H1 (cell line): ENCODE measurements around the gene PPP4R4. TPM values are rescaled to one million over a fixed set of nuclear protein-coding genes. Genes with fewer than 3 reads are reported as not detected.
A peak's percentile ranks its signal among the peaks of the same experiment; 100 is the strongest.

Source experiments
- CTCF ChIA-PET: fragments of 300-600 bp; sonication (Branson Sonifier 250); formaldehyde crosslinking; loops from one replicate; lab custom pipeline; 2021; ENCODE audit not compliant: partially characterized antibody; lab: Charles Lee
- POLR2A ChIA-PET: fragments of 300-600 bp; sonication (Branson Sonifier 250); formaldehyde crosslinking; loops from one replicate; lab custom pipeline; 2021; ENCODE audit warnings: inconsistent platforms; ENCODE audit not compliant: partially characterized antibody; lab: Charles Lee
- DNase-seq, 2 experiments: peaks; one replicate each; pipeline versions ENCODE4 v3.0.0 to v3.0.0-alpha.2; 2010 to 2022; ENCODE audit warnings: low spot score in 2 of 2, low read depth in 1 of 2, mixed read lengths in 1 of 2
- FAIRE-seq: peaks from 2 replicates; lab custom pipeline; 2011; peaks lifted over from hg19 to GRCh38; lab: Jason Lieb, UNC
- H2AFZ ChIP-seq: 2 replicates; pipeline ENCODE4 v1.8.1; 2012; ENCODE audit warnings: low read length, inconsistent platforms
- H2AK5ac ChIP-seq: 2 replicates; pipeline ENCODE4 v1.6.1; 2013; ENCODE audit warnings: low read depth, low read length
- H2BK120ac ChIP-seq: replicated peaks from 2 replicates; pipeline ENCODE3; 2013; ENCODE audit warnings: low read depth, low read length, inconsistent platforms
- H2BK12ac ChIP-seq: 2 replicates; pipeline ENCODE4 v1.6.1; 2013; ENCODE audit warnings: low read depth, low read length
- H2BK15ac ChIP-seq: 2 replicates; pipeline ENCODE4 v1.6.1; 2013; ENCODE audit warnings: low read length
- H2BK20ac ChIP-seq: 2 replicates; pipeline ENCODE4 v1.6.1; 2013; ENCODE audit warnings: low read length
- H2BK5ac ChIP-seq: 2 replicates; pipeline ENCODE4 v1.6.1; 2013; ENCODE audit warnings: low read depth, low read length
- H3K14ac ChIP-seq: 2 replicates; pipeline ENCODE4 v1.6.1; 2013; ENCODE audit warnings: inconsistent platforms; ENCODE audit not compliant: insufficient read length
- H3K18ac ChIP-seq: 2 replicates; pipeline ENCODE4 v1.6.1; 2013; ENCODE audit warnings: low read length; ENCODE audit errors: extremely low read depth
- H3K23ac ChIP-seq: 2 replicates; pipeline ENCODE4 v1.6.1; 2013; ENCODE audit warnings: inconsistent platforms; ENCODE audit not compliant: insufficient read length
- H3K23me2 ChIP-seq: 2 replicates; pipeline ENCODE4 v1.6.1; 2013; ENCODE audit warnings: low read depth, low read length
- H3K27ac ChIP-seq: 2 replicates; pipeline ENCODE4 v1.6.1; 2011; ENCODE audit warnings: low read depth, low read length, inconsistent platforms
- H3K27me3 ChIP-seq, 4 experiments: replicated peaks in 1 of 4; 1 replicate in 1 of 4; 2 replicates in 3 of 4; pipeline versions ENCODE4 v1.6.1 to v1.8.1; 2011 to 2013; ENCODE audit warnings: low read length in 3 of 4, mild to moderate bottlenecking in 3 of 4, inconsistent platforms in 2 of 4, mixed read lengths in 2 of 4, moderate library complexity in 1 of 4; ENCODE audit not compliant: control insufficient read depth in 3 of 4, insufficient read depth in 3 of 4; ENCODE audit errors: extremely low read depth in 1 of 4
- H3K36me3 ChIP-seq, 4 experiments: 2 replicates each; pipeline versions ENCODE4 v1.6.1 to v1.8.1; 2011 to 2013; ENCODE audit warnings: mild to moderate bottlenecking in 4 of 4, low read length in 3 of 4, moderate library complexity in 2 of 4, control low read depth in 1 of 4, inconsistent platforms in 1 of 4; ENCODE audit not compliant: insufficient read depth in 4 of 4, control insufficient read depth in 2 of 4
- H3K4ac ChIP-seq: replicated peaks from 2 replicates; pipeline ENCODE3; 2013; ENCODE audit warnings: low read length, low read depth, mixed read lengths, inconsistent platforms; ENCODE audit not compliant: insufficient read length
- H3K4me1 ChIP-seq, 4 experiments: replicated peaks in 1 of 4; 1 replicate in 1 of 4; 2 replicates in 3 of 4; pipeline versions ENCODE4 v1.6.1 to v1.8.1; 2011 to 2013; ENCODE audit warnings: low read length in 3 of 4, inconsistent platforms in 2 of 4, mixed read lengths in 1 of 4; ENCODE audit not compliant: insufficient read depth in 4 of 4, control insufficient read depth in 3 of 4
- H3K4me2 ChIP-seq, 2 experiments: 2 replicates each; pipeline versions ENCODE4 v1.6.1 to v1.8.1; 2011 to 2013; ENCODE audit warnings: low read depth in 2 of 2, low read length in 2 of 2, control low read depth in 1 of 2, inconsistent platforms in 1 of 2, mild to moderate bottlenecking in 1 of 2; ENCODE audit not compliant: insufficient read depth in 1 of 2
- H3K4me3 ChIP-seq, 4 experiments: fragments of 200-600, 300-600 bp in 1 of 4; sonication (generic), shearing (Covaris generic), sonication (Bioruptor Twin) in 1 of 4; 2 replicates each; pipeline versions ENCODE4 v1.5.1 to v1.8.1; 2011 to 2016; ENCODE audit warnings: low read length in 4 of 4, low read depth in 3 of 4, control low read depth in 2 of 4, inconsistent platforms in 2 of 4, mild to moderate bottlenecking in 2 of 4, mixed read lengths in 1 of 4, moderate library complexity in 1 of 4; ENCODE audit not compliant: insufficient read depth in 2 of 4; ENCODE audit errors: extremely low read depth in 1 of 4
- H3K56ac ChIP-seq: replicated peaks from 2 replicates; pipeline ENCODE3; 2013; ENCODE audit warnings: low read depth, mild to moderate bottlenecking, mixed read lengths, low read length, inconsistent platforms; ENCODE audit not compliant: insufficient read length
- H3K79me1 ChIP-seq: 2 replicates; pipeline ENCODE4 v1.6.1; 2013; ENCODE audit warnings: low read depth, low read length, control low read depth
- H3K79me2 ChIP-seq, 2 experiments: 2 replicates each; pipeline versions ENCODE4 v1.6.1 to v1.8.1; 2012 to 2013; ENCODE audit warnings: low read length in 2 of 2, mild to moderate bottlenecking in 2 of 2, inconsistent platforms in 1 of 2; ENCODE audit not compliant: insufficient read depth in 2 of 2, control insufficient read depth in 1 of 2
- H3K9ac ChIP-seq, 4 experiments: replicated peaks in 1 of 4; 1 replicate in 1 of 4; 2 replicates in 3 of 4; pipeline versions ENCODE4 v1.6.1 to v1.8.1; 2011 to 2013; ENCODE audit warnings: low read depth in 3 of 4, low read length in 3 of 4, control low read depth in 2 of 4, mild to moderate bottlenecking in 2 of 4, moderate library complexity in 2 of 4, inconsistent platforms in 1 of 4; ENCODE audit errors: extremely low read depth in 1 of 4
- H3K9me3 ChIP-seq, 2 experiments: 2 replicates each; pipeline versions ENCODE4 v1.6.1 to v1.8.1; 2012 to 2013; ENCODE audit warnings: mild to moderate bottlenecking in 2 of 2, moderate library complexity in 2 of 2, control low read depth in 1 of 2, inconsistent platforms in 1 of 2, low read depth in 1 of 2, low read length in 1 of 2, mixed read lengths in 1 of 2; ENCODE audit not compliant: insufficient read depth in 2 of 2
- H4K20me1 ChIP-seq, 2 experiments: replicated peaks in 1 of 2; 2 replicates each; pipeline versions ENCODE3 to v1.8.1; 2011 to 2013; ENCODE audit warnings: inconsistent platforms in 2 of 2, low read length in 2 of 2, mild to moderate bottlenecking in 1 of 2; ENCODE audit not compliant: insufficient read depth in 2 of 2, control insufficient read depth in 1 of 2
- H4K5ac ChIP-seq: 2 replicates; pipeline ENCODE4 v1.6.1; 2013; ENCODE audit warnings: low read length, low read depth, mixed read lengths, inconsistent platforms; ENCODE audit not compliant: insufficient read length
- H4K8ac ChIP-seq: 2 replicates; pipeline ENCODE4 v1.8.0; 2013; ENCODE audit warnings: mild to moderate bottlenecking, moderate library complexity, low read length, inconsistent platforms; ENCODE audit not compliant: insufficient read depth; ENCODE audit errors: extremely low read depth
- H4K91ac ChIP-seq: replicated peaks from 2 replicates; pipeline ENCODE3; 2013; ENCODE audit warnings: low read length, mixed read lengths, inconsistent platforms; ENCODE audit not compliant: insufficient read length
- CTBP2 ChIP-seq: IDR thresholded peaks from 2 replicates; pipeline ENCODE4 v1.7.0; 2011; ENCODE audit warnings: borderline replicate concordance, mild to moderate bottlenecking, moderate library complexity, mixed read lengths, low read length; ENCODE audit not compliant: insufficient read depth, insufficient read length
- JUN ChIP-seq: IDR thresholded peaks from 2 replicates; pipeline ENCODE4 v1.6.1; 2011; ENCODE audit warnings: low read depth, mild to moderate bottlenecking, improper control_type of control experiment, low read length
- NRF1 ChIP-seq: IDR thresholded peaks from 2 replicates; pipeline ENCODE4 v1.6.1; 2011; ENCODE audit warnings: mild to moderate bottlenecking, low read depth, low read length, improper control_type of control experiment
- TAF7 ChIP-seq: optimal IDR thresholded peaks from 2 replicates; pipeline ENCODE3; 2011; ENCODE audit warnings: low read depth, mild to moderate bottlenecking, inconsistent platforms, low read length, moderate library complexity, borderline replicate concordance
- WGBS, 2 experiments: shearing (Covaris generic) in 1 of 2; methylation state at CpG; one replicate each; pipeline versions ENCODE4 v1.1.6 to v1.1.7; 2013 to 2015; ENCODE audit warnings: low lambda C conversion rate in 2 of 2, mixed read lengths in 2 of 2, inconsistent platforms in 1 of 2, low coverage in 1 of 2, missing lambda C conversion rate in 1 of 2; ENCODE audit not compliant: insufficient replicate concordance in 2 of 2, insufficient coverage in 1 of 2, insufficient read length in 1 of 2; ENCODE audit errors: extremely low coverage in 1 of 2, missing lambda C conversion rate in 1 of 2; 5-methylcytosine and 5-hydroxymethylcytosine counted together
- polyA plus RNA-seq, 7 experiments: library from polyadenylated mRNA; depleted of rRNA in 3 of 7; stranded (reverse) in 5 of 7; unstranded in 2 of 7; fragments of >200 nt in 5 of 7; fragments of 200-250 nt in 2 of 7; gene quantifications; 1 replicate in 5 of 7; 2 replicates in 1 of 7; 4 replicates in 1 of 7; pipeline versions ENCODE4 v1.2.1 to v1.2.3, GENCODE V29; 2011 to 2013; ENCODE audit warnings: missing spikeins in 2 of 7, mixed read lengths in 2 of 7
- total RNA-seq: library from RNA; stranded (reverse); fragmentation: NEBNext Ultra II Directional; extraction: Animal tissue kit (Norgen Biotek cat#: 25700); gene quantifications from 2 replicates; pipeline ENCODE4 v1.2.1, GENCODE V29; 2021
- TF ChIP-seq, protein P1 (sequence below): IDR thresholded peaks from 2 replicates; pipeline ENCODE4 v1.6.1; 2012; ENCODE audit warnings: inconsistent platforms

The PPP4R4 gene
- total and polyA plus RNA-seq, 2 of the 8 experiments (the other 6 are each of a cell fraction or from before 2014, with no cell fraction given) = 3.3 to 9.6 TPM

GRCh38 chr14:94145902-94146527, 28.1 kb upstream of the PPP4R4 start:
- no peak overlapping the region for H2BK5ac ChIP-seq
- no peak overlapping the region for H3K9ac ChIP-seq
- no peaks in the 10 kb centered on the region for H3K79me2 ChIP-seq
- H3K56ac ChIP-seq = no peak overlapping the region
- no peak overlapping the region for H3K18ac ChIP-seq
- no peak overlapping the region for H3K4me2 ChIP-seq
- 82% methylated on average over 6 of the region's 6 CpGs; no CpG with 5 or more reads in 1 of the 2 experiments for WGBS, 2 experiments
- no peaks in the 10 kb centered on the region for H3K79me1 ChIP-seq
- H4K5ac ChIP-seq = no peak overlapping the region
- H4K20me1 ChIP-seq = no peaks in the 10 kb centered on the region
- no peak overlapping the region for H3K23ac ChIP-seq
- H2AFZ ChIP-seq = 0 out of 2 replicates have a peak overlapping the region, but pooled peaks have one; percentile 40
- H3K4me1 ChIP-seq = peaks cover 0 to 8% (median 5%) of the 10 kb centered on the region in 4 experiments; a peak in 3 of 7 replicates
- DNase-seq (no peak), FAIRE-seq (no peak)
- H3K14ac ChIP-seq = no peak overlapping the region
- H2BK120ac ChIP-seq = no peak overlapping the region
- H3K23me2 ChIP-seq = no peaks in the 10 kb centered on the region
- H4K8ac ChIP-seq = no peak overlapping the region
- H2BK15ac ChIP-seq = no peak overlapping the region
- no peak overlapping the region for H4K91ac ChIP-seq
- no peaks in the 10 kb centered on the region for H3K9me3 ChIP-seq
- no peak overlapping the region for H3K4ac ChIP-seq
- ChIA-PET POLR2A (no interaction called here), CTCF (interaction anchor here (1.1 to 2.5 kb wide), 2 partner anchors 9 to 108 kb away, joined by 4 to 13 read pairs; no protein-coding TSS in a partner anchor)
- peak overlapping the region; percentile 92; the same call in 1 of the 2 replicates for H2BK20ac ChIP-seq
- no peak overlapping the region for H2AK5ac ChIP-seq
- no peak overlapping the region for H3K27ac ChIP-seq
- no peak overlapping the region for H3K4me3 ChIP-seq
- H3K27me3 ChIP-seq = no peaks in the 10 kb centered on the region
- H2BK12ac ChIP-seq = no peak overlapping the region
- H3K36me3 ChIP-seq = no peaks in the 10 kb centered on the region
- TF ChIP-seq JUN (no peak), TAF7 (no peak), NRF1 (no peak), CTBP2 (no peak)
- TF ChIP-seq, protein P1, sequence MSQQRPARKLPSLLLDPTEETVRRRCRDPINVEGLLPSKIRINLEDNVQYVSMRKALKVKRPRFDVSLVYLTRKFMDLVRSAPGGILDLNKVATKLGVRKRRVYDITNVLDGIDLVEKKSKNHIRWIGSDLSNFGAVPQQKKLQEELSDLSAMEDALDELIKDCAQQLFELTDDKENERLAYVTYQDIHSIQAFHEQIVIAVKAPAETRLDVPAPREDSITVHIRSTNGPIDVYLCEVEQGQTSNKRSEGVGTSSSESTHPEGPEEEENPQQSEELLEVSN = no peak
